GM21367 (cell line): ENCODE results near the gene ATP6V1C2.

ENCODE experiments used
- ATAC-seq: cut with Tn5 transposase; IDR thresholded peaks from one replicate; pipeline ENCODE4 v1.9.1; 2021; ENCODE audit not compliant: unreplicated experiment

The ATP6V1C2 gene

GRCh38 chr2:10732924-10733565 lies 11.6 kb downstream of the ATP6V1C2 start:
- ATAC-seq, result no peak

- ATAC-seq, result no peak
These were observed 12.1 kb downstream of the ATP6V1C2 start for GRCh38 chr2:10733566-10733925.

- no peak for ATAC-seq
These were observed 12.6 kb downstream of the ATP6V1C2 start for GRCh38 chr2:10733980-10734379.

GRCh38 chr2:10738192-10738591 lies 16.8 kb downstream of the ATP6V1C2 start:
- no peak for ATAC-seq

GRCh38 chr2:10740226-10740625 lies 18.8 kb downstream of the ATP6V1C2 start:
- no peak for ATAC-seq

- no peak for ATAC-seq
These were observed 19.7 kb downstream of the ATP6V1C2 start for GRCh38 chr2:10741139-10741538.

- ATAC-seq, result no peak
These were observed 21.2 kb downstream of the ATP6V1C2 start for GRCh38 chr2:10742666-10743065.

- no peak for ATAC-seq
These were observed 29.2 kb downstream of the ATP6V1C2 start for GRCh38 chr2:10750610-10751009.

GRCh38 chr2:10752236-10752635 lies 30.8 kb downstream of the ATP6V1C2 start:
- no peak for ATAC-seq

GRCh38 chr2:10753156-10753555 lies 31.7 kb downstream of the ATP6V1C2 start:
- no peak for ATAC-seq

- ATAC-seq, result no peak
These were observed 32.4 kb downstream of the ATP6V1C2 start for GRCh38 chr2:10753876-10754275.

- ATAC-seq, result no peak
These were observed 34.2 kb downstream of the ATP6V1C2 start for GRCh38 chr2:10755621-10756020.

GRCh38 chr2:10757814-10758286 lies 36.4 kb downstream of the ATP6V1C2 start:
- ATAC-seq, result no peak

GRCh38 chr2:10759151-10759714 lies 37.8 kb downstream of the ATP6V1C2 start:
- no peak for ATAC-seq

GRCh38 chr2:10760794-10761504 lies 39.5 kb downstream of the ATP6V1C2 start:
- ATAC-seq, result no peak

GRCh38 chr2:10761591-10761990 lies 40.2 kb downstream of the ATP6V1C2 start:
- no peak for ATAC-seq

GRCh38 chr2:10762651-10763460 lies 41.4 kb downstream of the ATP6V1C2 start:
- no peak for ATAC-seq

- ATAC-seq, result no peak
These were observed 42.0 kb downstream of the ATP6V1C2 start for GRCh38 chr2:10763461-10763800.

- no peak for ATAC-seq
These were observed 42.8 kb downstream of the ATP6V1C2 start for GRCh38 chr2:10764096-10764785.

- no peak for ATAC-seq
These were observed 43.5 kb downstream of the ATP6V1C2 start for GRCh38 chr2:10764896-10765295.

- ATAC-seq, result no peak
These were observed 44.0 kb downstream of the ATP6V1C2 start for GRCh38 chr2:10765461-10765860.
